ENCODE measurements around the gene LGR5.

The LGR5 gene

DNA sequence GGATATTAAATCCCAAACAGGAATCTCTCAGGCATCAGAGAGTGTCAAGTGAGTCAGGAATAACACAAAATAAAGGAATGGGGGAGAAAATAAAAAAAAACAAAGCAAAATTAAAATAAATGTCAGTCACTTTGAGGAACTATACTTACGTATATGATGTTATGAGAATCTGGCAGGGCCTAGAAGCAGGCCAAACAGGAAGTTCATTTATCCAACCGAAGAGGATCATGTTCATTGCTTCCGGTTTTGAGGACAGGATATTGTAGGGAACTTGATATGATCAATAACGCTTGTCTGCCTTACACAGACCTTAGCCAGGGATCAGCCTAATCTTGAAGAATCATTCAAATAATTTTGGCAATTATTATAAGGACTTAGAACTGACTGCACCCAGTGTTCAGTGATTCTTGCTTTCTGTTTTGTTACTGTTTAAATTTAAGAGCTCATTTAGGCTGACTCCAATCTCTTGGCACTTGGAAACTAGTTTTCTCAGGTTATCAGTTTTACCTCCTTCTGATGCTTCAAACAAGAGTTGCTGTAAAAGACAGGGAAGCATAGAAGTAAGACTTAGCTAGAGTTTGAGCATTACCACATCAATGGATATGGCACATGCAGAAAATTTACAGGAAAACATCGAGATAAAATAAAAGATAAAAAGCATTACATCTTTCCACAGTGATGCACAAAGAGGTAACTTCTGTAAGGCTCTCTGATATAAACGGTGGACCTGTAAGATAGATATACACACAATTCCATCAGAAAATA lies 170.6 kb downstream of the LGR5 start:
- H3K4me3 ChIP-seq (replicated peaks in 1 of 2; ENCODE audit: low read depth in 2 of 2, low read length in 2 of 2), result no peak overlapping the region
- TF ChIP-seq, protein P1, sequence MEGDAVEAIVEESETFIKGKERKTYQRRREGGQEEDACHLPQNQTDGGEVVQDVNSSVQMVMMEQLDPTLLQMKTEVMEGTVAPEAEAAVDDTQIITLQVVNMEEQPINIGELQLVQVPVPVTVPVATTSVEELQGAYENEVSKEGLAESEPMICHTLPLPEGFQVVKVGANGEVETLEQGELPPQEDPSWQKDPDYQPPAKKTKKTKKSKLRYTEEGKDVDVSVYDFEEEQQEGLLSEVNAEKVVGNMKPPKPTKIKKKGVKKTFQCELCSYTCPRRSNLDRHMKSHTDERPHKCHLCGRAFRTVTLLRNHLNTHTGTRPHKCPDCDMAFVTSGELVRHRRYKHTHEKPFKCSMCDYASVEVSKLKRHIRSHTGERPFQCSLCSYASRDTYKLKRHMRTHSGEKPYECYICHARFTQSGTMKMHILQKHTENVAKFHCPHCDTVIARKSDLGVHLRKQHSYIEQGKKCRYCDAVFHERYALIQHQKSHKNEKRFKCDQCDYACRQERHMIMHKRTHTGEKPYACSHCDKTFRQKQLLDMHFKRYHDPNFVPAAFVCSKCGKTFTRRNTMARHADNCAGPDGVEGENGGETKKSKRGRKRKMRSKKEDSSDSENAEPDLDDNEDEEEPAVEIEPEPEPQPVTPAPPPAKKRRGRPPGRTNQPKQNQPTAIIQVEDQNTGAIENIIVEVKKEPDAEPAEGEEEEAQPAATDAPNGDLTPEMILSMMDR (IDR thresholded peaks at IDR 0.05; ENCODE audit: low read depth, low read length), result no peak
- no peak for DNase-seq (ENCODE audit: low read depth in 2 of 2)

DNA sequence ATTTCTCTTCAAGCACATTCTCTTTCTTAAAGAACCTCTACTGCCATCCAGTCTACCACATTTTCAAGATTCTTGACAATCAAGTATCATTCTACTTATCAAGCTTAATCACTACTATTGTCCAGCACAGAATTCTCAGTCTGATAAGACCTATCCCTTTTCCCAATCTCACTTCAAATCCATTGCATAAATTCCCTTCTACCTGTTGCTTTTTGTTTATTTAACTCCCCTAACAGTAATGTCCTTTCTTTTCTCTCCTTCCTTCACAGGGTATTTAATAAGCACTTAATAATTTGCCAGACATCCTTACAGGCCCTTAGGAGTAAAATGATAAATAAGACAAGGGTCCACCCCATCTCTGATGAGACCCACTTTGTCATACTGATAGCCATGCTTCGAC lies 182.3 kb downstream of the LGR5 start:
- no peak overlapping the region for H3K4me3 ChIP-seq (replicated peaks in 1 of 2; ENCODE audit: low read depth in 2 of 2, low read length in 2 of 2)
- TF ChIP-seq, protein P1 (IDR thresholded peaks at IDR 0.05; ENCODE audit: low read depth, low read length), result no peak
- DNase-seq (ENCODE audit: low read depth in 2 of 2), result no peak

DNA sequence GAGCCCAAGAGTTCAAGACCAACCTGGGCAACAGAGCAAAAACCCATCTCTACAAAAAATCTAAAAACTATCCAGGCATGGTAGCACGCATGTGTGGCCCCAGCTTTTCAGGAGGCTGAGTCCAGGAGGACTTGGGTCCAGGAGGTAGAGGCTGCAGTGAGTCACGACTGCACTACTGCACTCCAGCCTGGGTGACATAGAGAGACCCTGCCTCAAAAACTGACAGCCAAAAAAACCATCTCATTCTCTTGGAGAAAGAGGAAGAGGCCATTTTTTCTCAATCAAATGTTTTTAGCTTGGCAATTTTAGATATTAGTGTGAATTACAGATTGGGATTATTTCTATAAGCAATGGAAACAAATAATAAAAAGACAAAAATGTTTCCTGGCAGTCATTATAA lies 185.9 kb downstream of the LGR5 start:
- H3K4me3 ChIP-seq (replicated peaks in 1 of 2; ENCODE audit: low read depth in 2 of 2, low read length in 2 of 2), result no peak overlapping the region
- DNase-seq (ENCODE audit: low read depth in 2 of 2), result no peak
- TF ChIP-seq, protein P1 (IDR thresholded peaks at IDR 0.05; ENCODE audit: low read depth, low read length), result no peak

DNA sequence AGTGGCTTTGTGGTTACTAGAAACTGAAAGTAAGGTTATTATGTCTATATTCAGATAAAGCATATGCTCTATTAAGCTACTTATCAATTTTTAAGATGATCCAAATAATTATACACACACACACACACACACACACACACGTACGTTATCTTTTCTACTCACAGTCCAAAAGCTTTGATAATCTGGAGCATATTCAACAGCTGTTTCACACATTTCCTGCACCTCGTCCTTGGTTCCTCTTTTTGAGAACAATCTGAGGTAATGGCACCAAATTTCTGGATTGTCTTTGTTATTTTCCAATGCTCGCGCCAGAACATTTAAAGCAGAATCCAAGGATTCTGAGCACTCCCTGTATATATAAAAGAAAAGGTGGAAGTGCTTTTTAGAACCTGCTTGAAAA lies 186.5 kb downstream of the LGR5 start:
- H3K4me3 ChIP-seq (replicated peaks in 1 of 2; ENCODE audit: low read depth in 2 of 2, low read length in 2 of 2), result no peak overlapping the region
- peak in 1 of 2 donors; percentile 31 for DNase-seq (ENCODE audit: low read depth in 2 of 2)
- TF ChIP-seq, protein P1 (IDR thresholded peaks at IDR 0.05; ENCODE audit: low read depth, low read length), result no peak

DNA sequence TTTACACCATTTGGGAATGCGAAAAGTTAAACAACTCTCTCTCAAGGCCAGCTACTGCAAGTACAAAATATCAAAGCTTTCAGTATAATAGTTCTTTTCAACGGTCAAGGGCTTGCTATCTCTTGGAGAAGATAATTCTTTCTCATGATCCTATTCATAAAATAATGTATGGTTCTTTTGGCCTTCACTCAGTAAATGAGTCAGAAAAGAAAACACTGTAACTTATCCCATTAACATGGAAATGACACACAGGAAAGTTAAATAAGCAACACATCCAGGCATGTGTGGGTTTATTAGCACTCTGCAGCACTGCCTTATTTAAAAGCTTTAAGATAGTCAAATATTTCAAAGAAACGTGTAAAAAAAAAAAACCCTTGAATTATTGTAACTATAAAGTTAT lies 187.2 kb downstream of the LGR5 start:
- DNase-seq (ENCODE audit: low read depth in 2 of 2), result peak; percentile 40 to 41
- TF ChIP-seq, protein P1 (IDR thresholded peaks at IDR 0.05; ENCODE audit: low read depth, low read length), result no peak

DNA sequence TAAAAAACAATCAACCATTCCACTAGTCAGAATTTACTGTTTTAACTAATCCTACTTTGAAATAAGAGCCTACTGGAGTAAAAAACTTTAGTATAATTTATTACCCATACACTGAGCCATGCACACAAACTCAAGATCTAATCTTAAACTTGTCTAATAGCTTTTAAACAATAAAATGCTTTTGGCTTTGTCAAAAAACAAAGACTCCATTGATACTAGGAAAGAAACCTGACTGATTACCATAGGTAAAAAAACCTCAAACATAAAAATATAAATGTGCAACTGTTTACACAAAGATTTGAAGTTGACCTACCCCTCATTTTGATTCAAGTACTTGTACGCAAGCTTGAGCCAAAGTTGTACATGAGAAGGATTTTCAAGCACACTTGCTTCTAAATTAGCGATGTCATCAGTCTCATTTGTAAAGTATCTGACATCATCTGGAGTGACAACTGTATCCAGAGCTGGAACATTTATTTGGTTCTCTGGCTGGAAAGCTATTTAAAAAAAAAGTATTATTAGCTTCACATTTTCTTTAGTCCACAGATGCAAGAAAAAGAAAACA lies 187.9 kb downstream of the LGR5 start:
- no peak for DNase-seq (ENCODE audit: low read depth in 2 of 2)
- TF ChIP-seq, protein P1 (IDR thresholded peaks at IDR 0.05; ENCODE audit: low read depth, low read length), result no peak
- H3K4me3 ChIP-seq (replicated peaks in 1 of 2; ENCODE audit: low read depth in 2 of 2, low read length in 2 of 2), result no peak overlapping the region

More for the DNA sequence above, 187.2 kb downstream of the LGR5 start:
- no peak overlapping the region for H3K4me3 ChIP-seq (replicated peaks in 1 of 2; ENCODE audit: low read depth in 2 of 2, low read length in 2 of 2)

All from cardiac fibroblast (primary cell).